HL-60 (cell line): ENCODE results near the gene NPRL2.

Experiments used
- CTCF ChIP-seq: IDR thresholded peaks from one replicate; pipeline ENCODE4 v1.5.1; 2011; ENCODE audit warnings: low read length, control low read depth, inconsistent platforms; ENCODE audit not compliant: insufficient read depth
- GABPA ChIP-seq: IDR thresholded peaks from 2 replicates; pipeline ENCODE4 v1.6.1; 2012; ENCODE audit warnings: low read depth
- POLR2AphosphoS5 ChIP-seq: IDR thresholded peaks from 2 replicates; pipeline ENCODE4 v1.6.1; 2012; ENCODE audit warnings: low read depth
- REST ChIP-seq: IDR thresholded peaks from 2 replicates; pipeline ENCODE4 v1.6.1; 2012; ENCODE audit warnings: low read depth; ENCODE audit not compliant: insufficient replicate concordance

- TF ChIP-seq CTCF (no peak), REST (no peak), POLR2AphosphoS5 (no peak), GABPA (no peak)
Measured at GRCh38 chr3:50341537-50341936, 9.0 kb downstream of the NPRL2 start.
